ENCODE measurements around the gene APLP2.

GRCh38 chr11:130191896-130192295 lies 122.2 kb downstream of the APLP2 start:
- TF ChIP-seq CTCF (IDR thresholded peaks at IDR 0.05) (no peak), POLR2A (IDR thresholded peaks at IDR 0.05) (no peak)
